ENCODE data around the gene SRC.

- TF ChIP-seq, protein P1, sequence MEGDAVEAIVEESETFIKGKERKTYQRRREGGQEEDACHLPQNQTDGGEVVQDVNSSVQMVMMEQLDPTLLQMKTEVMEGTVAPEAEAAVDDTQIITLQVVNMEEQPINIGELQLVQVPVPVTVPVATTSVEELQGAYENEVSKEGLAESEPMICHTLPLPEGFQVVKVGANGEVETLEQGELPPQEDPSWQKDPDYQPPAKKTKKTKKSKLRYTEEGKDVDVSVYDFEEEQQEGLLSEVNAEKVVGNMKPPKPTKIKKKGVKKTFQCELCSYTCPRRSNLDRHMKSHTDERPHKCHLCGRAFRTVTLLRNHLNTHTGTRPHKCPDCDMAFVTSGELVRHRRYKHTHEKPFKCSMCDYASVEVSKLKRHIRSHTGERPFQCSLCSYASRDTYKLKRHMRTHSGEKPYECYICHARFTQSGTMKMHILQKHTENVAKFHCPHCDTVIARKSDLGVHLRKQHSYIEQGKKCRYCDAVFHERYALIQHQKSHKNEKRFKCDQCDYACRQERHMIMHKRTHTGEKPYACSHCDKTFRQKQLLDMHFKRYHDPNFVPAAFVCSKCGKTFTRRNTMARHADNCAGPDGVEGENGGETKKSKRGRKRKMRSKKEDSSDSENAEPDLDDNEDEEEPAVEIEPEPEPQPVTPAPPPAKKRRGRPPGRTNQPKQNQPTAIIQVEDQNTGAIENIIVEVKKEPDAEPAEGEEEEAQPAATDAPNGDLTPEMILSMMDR (IDR thresholded peaks at IDR 0.05): no peak
- TF ChIP-seq POLR2A (IDR thresholded peaks at IDR 0.05): no peak
These were observed 35.1 kb downstream of the SRC start for GRCh38 chr20:37380864-37381579.
